ENCODE data around the gene KIF5C.

DNA sequence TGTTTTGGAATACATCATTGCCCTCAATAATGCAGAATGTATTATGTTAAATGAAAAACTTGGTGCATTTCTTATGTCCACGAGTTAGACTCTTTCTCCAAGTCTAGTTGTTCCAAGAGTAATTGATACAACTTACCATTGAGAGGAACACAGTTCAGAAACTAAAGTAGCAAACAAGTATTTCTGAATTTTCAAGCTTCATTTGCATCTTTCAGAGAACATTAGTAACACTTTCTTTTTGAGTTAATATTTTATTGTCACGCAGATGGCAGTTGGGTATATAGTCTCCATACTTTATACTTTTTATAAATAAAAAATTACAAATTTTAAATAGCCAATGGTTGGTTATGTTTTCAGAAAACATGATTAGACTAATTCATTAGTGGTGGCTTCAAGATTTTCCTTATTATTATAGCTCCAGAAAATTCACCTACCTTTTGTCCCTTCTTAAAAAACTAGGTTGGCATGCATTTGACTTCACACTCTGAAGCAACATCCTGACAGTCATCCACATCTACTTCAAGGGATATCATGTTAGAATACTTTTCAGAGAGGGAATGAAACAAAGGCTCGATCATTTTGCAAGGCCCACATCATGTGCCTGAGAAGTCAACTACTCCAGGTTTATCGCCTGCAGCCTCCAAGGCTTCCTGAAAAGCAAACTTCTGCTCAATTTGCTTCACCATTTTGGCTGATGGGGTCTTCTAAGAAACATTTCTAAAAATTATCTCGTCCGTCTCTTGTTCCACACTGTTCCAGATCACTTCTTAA, 193.4 kb downstream of the KIF5C start:
- TF ChIP-seq, protein P1, sequence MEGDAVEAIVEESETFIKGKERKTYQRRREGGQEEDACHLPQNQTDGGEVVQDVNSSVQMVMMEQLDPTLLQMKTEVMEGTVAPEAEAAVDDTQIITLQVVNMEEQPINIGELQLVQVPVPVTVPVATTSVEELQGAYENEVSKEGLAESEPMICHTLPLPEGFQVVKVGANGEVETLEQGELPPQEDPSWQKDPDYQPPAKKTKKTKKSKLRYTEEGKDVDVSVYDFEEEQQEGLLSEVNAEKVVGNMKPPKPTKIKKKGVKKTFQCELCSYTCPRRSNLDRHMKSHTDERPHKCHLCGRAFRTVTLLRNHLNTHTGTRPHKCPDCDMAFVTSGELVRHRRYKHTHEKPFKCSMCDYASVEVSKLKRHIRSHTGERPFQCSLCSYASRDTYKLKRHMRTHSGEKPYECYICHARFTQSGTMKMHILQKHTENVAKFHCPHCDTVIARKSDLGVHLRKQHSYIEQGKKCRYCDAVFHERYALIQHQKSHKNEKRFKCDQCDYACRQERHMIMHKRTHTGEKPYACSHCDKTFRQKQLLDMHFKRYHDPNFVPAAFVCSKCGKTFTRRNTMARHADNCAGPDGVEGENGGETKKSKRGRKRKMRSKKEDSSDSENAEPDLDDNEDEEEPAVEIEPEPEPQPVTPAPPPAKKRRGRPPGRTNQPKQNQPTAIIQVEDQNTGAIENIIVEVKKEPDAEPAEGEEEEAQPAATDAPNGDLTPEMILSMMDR (IDR thresholded peaks at IDR 0.05; ENCODE audit: borderline replicate concordance, extremely low read depth, low read length, poor library complexity, severe bottlenecking) = no peak
- no peak for TF ChIP-seq EZH2 (IDR thresholded peaks at IDR 0.05; ENCODE audit: borderline replicate concordance, low read depth, low read length, severe bottlenecking)
